HG03354 (cell line): Measurements from ENCODE around the gene CNTN4.

ENCODE experiments used
- ATAC-seq: cut with Tn5 transposase; IDR thresholded peaks from one replicate; pipeline ENCODE4 v1.9.1; 2021; ENCODE audit warnings: mild to moderate bottlenecking; ENCODE audit not compliant: unreplicated experiment, poor library complexity, severe bottlenecking

The CNTN4 gene

DNA sequence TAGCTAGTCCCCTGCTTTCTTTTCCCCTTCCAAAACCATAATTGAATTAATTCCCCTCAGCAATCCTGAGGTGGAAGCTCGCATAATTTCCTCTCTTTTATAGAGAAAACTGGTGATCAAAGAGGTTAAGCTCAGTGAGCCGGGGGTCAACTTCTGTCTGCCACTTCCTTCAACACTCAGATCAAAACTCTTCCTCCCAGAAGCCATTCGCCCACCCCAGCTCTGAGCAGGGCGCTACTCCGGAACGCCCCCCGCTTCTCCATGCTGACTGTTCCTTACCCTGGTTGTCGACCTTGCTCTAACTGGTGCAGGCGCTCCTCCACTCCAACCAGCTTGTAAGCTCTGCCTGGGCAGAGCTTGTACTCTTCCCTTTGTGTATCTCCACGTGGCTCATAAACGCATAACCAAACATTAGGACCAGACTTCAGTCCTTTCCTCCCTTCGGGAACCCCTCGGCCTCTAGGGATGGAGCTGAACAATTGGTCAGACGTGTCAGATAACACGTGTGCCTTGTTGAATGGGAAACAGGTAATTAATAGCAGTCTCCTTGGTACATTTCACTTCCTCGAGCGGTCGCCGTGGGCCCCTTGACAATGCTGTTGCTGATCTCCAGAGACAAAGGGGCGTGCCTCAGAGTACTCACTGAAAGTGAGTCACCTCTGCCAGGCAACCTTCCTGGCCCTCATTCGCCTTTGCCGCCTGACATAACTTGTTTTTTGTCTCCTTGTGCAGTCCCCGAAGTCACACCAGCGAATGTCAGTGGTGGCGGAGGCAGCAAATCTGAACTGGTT lies 939.7 kb downstream of the CNTN4 start:
- no peak for ATAC-seq

DNA sequence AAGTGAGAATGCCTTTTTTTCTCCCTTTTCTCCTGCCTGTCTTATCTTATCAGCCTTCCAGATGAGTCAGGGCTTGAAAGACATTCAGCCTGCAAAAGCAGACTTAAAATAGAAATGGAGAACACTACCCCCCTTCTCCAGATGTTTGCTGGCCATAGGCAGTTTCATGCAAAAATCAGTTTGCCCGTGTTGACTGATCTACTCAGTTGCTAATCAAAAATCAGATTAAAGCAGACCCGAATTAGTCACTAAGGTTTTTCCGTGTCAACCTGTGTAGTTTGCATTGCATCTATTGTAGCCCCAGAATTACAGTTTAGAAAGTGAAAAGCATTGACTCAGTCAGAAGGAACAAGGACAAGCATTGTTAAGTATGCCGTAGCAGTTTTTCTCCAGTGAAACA lies 955.3 kb downstream of the CNTN4 start:
- no peak for ATAC-seq

DNA sequence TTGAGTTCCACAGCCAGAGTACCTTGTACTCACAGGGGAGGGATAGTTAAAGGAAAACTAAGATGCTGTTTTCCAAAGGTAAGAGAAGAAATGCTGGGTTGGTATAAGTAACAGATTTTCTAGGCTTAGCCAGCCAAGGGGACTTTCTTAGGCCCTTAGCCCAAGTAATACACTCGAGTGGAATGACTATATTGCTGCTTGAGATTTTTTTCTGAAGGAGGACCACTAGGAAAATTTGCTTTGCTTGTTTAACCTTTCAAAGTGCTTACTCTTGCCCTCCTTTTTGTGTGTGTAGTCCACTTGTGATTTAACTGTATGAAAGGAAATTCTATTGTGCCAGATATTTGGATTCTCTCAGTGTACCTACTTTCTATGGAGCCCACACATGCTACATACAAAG lies 961.0 kb downstream of the CNTN4 start:
- ATAC-seq, result no peak

DNA sequence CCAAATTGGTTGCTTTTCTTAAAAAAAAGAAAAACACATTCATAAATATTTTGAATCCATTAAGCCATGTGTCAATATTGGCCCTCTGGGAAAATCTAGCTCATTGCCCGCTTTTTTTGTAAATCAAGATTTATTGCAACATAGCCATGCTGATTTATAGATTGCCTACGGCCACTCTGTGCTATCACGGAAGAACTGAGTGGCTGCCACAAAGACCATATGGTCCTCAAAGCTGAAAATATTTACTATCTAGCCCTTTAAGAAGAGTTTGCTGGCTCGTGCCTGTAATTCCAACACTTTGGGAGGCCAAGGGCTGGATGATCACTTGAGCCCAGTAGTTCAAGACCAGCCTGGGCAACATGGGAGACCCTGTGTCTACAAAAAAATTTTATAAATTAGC lies 965.6 kb downstream of the CNTN4 start:
- ATAC-seq, result no peak

DNA sequence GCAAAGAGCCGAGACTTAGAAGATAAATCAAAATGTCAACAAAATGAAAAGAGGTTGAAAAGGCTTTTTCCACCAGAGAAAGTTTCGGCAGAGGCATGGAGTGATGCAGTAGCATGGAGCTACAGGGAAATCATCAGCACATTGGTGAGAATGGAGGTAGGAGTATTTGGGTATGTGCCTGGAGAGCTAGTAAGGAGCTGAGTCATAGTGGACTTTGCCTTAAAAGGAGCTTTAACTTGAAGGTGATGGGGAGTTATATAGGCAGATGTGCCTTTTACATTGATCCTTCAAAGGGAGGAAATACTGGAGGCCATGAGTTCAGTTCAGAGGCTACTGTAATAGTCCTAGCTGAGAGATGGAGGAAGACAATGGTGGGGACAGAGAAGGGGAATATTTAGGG lies 967.2 kb downstream of the CNTN4 start:
- ATAC-seq, result no peak

DNA sequence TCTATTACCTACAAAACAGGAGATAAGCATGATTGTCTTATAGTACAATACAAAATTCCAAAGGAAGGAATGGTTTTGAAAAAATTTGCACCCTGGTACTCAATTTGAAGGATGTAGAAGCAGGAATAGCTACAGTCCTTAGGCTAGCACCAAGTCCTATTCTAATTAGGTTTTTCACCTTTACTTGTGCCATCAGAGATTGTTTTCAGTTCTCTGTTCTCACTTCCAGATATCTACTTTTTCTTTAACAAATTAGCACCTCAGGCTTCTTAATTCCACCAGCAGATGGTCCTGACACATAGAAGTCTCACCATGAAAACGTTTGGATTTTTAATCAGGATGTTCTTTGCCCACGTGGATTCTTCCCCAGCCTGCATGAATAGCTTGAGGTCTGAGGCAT lies 967.7 kb downstream of the CNTN4 start:
- ATAC-seq, result no peak

DNA sequence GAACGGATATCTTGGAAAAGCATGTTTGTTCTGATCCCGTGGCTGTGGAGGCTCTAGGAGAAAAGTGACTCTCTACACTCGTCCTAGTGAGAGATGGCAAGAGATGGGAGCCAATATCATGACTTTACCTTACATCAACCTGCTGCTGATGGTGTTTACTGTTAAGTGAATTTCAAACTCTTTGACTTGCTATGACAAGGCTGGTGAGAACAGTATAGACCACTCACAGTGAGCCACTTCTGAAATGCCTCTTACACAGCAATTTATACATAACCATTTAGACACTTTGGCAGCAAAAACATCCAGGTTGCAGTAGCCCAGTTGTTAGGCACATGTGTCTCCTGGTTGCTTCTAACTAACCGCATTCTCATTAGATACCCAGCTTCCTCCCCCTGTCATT lies 968.2 kb downstream of the CNTN4 start:
- ATAC-seq, result no peak

DNA sequence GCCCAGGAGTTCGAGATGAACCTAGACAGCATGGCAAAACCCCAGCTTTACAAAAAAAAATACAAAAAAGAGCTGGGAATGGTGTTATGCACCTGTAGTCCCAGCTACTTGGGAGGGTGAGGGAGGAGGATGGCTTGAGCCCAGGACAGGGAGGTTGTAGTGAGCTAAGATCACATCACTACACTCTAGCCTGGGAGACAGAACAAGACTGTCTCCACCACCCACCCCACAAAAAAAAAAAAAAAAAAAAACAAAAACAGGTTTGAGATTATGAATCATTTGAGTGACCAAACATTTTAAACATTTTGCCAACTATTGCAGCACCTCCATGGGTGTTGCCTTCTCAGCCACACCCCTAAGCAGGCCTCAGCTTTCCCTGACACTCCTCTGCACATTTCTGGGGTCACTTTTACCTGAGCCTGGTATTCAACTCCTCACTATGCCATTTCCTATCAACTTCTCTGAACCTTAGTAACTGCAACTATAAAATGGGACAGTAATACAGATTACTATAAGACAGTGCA lies 969.8 kb downstream of the CNTN4 start:
- no peak for ATAC-seq

DNA sequence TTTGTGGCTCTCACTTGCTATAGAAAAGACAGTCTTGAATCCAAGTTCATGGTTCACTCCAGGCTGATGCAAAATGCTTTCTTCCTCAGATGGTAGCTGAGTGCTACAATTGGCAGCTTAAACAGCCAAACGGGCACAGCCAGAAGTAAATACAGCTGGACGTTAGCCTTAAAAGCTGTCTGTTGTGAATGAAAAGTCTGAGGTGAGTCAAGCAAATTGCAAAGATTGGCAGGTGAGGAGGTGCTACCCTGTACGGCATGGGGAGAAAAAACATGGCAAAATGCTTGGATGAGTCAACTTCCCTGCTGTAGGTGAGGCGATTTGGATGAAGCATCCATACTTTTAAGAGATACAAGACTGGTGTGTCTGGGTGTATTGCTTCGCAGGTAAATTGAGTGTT lies 971.1 kb downstream of the CNTN4 start:
- ATAC-seq, result no peak

DNA sequence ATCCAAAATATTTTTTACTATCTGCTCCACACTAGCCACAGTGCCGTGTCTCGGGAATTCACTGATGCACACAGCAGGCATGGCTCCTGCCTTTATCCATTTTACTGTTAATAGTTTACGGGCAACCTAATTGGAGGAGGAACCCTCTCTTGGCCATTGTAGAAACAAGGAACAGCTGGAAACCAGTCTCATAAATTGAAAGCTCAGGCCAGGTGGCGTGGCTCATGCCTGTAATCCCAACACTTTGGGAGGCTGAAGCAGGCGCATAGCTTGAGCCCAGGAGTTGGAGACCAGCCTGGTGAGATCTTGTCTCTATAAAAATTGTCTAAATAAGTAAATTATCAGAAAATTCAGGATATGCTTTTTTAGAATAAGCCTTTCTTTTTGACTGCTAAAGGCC lies 972.5 kb downstream of the CNTN4 start:
- no peak for ATAC-seq

DNA sequence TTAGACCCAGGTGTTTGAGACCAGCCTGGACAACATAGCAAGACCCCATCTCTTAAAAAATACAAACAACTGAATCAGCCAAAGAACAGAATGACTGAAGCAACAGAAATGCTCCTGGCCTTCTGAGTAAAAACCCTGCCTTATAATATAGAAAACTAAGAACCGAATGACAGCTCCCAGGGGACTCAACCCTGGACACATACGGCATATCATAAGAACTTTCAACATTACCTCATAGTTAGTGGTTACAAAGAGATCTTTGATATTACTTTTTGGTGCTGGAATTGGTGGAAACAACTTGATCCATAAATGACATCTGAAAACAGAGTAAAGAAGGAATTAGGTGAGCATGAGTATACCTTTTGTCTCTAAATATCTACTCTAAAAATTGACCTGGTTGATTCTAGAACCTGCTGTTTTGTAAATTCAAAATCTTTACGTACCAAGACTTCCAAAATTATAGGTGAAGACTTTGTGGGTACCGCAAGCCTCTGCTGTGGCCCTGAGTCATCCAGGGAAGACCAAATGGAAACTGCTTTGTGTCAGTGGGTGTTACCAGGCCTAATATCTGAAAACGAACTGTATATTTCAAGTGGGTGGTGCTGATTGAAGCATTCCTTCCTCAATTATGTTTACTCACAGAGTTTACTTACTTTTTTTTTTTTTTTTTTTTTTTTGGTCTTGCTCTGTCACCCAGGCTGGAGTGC lies 976.0 kb downstream of the CNTN4 start:
- peak; percentile 74 for ATAC-seq

DNA sequence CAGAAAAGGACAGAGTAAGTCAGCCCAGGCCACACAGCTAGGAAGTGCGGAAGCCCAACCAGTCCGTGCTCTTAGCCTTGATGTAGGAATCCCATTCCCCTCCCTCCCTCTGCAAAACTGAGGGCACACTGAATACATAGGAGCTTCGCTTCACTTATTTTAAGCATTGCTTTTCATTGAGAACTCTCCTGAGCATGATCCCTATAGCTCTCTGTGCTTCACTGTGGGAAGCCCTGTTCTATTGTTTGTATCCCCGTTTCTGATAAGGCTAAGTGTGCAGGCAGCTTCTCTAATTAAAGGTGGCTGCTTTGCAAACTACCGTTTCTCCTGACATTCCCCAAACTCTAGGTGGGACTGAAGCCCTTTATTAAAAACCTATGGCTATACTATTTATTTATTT lies 981.6 kb downstream of the CNTN4 start:
- no peak for ATAC-seq

DNA sequence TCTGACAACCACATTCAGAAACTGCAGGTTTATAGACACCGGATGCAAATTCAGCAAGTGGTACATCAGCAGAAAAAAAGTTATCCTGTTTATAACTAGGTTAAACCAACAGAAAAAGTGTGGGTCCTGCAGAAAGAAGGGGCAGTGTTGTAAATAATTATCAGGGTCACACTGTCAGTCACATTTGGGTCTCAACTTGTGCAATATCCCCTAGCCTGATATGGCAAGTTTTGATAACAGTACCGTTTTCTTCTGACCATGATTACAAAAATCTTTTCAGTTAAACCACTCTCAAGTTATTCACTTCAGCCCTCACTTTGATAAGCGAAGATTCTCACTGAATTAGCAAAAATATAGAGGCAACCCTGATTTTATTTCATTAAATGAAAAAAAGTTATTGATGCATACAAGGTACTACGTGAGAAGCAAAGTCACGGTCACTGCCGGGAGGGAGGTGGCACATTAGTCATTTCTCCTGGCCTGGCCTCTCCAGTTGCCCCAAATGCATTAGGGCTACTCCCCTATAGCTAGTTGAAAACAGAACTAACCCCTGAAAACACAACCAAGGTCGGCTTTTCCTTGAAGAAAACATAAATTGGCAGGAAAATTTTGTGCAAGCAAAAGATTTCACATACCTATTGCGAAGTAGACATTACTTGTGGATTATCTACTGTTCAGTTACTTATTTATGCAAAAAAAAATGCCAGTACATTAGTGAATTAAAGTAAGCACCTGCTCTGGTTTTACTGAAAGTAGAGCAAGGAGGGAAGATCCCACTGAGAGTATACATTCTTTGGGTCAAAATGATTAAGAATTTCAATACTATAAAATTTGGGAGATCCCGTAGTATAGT lies 982.9 kb downstream of the CNTN4 start:
- peak; percentile 71 for ATAC-seq

DNA sequence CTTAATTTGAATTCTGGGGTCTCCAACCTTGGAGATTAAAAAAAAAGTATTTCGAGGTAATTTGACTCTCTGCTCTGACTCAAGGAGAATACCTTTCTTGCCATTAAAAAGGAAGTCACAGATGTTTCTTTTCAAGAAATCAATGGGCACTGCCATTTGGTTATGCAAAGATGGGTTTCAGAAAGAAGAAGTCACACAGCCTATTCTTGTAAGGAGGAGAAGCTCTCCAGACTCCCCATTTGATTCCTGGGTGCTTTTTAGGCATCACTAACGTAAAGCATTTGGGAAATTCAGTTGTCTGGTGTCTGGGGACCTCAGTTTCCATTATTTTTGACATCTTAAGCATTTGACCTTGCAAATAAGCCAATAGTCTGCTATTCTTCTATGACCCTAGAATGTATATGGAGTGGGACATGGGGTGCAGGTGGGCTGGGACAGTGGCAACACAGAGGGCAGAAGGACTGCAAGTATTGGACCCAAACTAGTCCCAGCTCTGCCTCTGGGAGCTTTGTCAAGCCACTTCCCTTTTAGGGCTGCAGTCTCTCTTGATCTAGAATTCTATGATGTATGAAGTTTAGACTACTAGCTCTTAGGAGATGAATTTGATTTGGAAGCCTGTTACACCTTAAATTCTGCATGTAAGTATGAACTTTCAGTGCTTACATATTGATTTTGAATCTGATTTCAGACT lies 983.7 kb downstream of the CNTN4 start:
- peak; percentile 86 for ATAC-seq

DNA sequence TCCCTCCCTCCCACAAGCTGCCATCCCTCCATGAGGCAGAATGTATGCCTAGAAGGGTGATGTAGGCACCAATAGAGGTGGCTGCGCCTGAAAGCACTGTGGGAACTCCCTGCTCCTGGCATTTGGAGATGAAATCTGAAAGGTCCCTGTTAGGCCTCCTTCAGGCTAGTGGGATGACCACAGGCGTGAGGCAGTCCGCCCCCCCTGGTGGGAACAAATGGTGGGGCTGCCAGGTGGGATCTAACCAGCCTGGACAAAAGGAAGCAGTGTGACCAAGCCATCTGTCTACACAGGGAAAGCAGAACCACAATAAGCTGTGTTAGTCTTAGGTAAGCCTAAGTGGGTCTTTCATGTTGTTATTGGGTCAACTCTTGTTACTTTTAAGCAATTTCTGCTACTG lies 986.2 kb downstream of the CNTN4 start:
- no peak for ATAC-seq

DNA sequence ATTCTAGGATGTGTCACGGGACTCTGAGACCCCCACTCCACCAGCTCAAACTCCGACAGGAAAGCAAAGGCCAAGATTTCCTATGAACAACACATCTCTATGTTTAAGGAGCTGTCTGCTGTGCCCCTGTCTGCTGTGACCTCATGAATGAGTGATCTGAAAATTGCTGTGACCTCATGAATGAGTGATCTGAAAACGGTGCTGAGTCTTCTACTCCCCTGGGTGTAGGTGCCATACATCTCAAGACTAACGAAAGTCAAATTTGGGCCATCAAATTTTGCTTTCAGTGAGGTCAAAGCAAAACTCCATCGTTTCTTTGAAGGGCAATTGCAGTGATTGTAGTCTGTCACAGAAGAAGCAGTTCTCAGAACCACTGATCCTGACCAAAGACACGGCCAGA lies 987.1 kb downstream of the CNTN4 start:
- ATAC-seq, result no peak

DNA sequence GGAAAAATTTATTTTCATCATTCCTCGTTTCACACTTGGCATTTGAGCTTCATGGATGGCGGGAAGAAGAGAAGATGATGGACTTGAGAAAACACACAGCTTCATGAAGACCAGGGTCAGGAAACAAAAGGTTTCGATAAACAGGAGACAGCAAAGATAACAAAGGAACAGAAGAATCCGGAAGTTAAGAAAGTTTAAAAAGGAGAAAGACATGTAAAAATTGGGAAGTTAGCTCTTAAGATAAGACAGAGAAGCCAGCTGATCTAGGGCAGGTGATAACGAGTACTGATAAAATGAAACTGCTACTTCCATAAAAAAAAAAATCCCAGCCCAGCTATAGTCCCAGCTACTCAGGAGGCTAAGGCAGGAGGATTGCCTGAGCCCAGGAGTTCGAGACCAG lies 987.6 kb downstream of the CNTN4 start:
- ATAC-seq, result no peak

DNA sequence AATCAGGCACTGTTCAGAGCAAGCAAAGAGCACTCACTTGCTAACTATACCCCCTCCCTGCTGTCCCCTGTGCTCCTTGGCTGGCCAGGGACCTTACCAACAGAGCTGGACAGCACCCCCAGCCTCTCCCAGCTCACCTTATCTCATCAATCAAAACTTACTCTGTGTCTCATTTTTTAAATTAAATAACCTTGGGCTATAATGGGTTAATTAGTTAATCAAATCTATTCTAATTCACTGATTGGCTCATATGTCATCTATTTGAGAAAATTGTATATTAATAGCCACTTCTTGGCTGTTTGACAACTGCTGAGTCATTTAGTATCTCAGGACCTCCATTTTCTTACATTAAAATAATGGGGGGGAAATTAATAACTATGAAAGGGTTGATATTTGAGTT lies 988.6 kb downstream of the CNTN4 start:
- ATAC-seq, result no peak

DNA sequence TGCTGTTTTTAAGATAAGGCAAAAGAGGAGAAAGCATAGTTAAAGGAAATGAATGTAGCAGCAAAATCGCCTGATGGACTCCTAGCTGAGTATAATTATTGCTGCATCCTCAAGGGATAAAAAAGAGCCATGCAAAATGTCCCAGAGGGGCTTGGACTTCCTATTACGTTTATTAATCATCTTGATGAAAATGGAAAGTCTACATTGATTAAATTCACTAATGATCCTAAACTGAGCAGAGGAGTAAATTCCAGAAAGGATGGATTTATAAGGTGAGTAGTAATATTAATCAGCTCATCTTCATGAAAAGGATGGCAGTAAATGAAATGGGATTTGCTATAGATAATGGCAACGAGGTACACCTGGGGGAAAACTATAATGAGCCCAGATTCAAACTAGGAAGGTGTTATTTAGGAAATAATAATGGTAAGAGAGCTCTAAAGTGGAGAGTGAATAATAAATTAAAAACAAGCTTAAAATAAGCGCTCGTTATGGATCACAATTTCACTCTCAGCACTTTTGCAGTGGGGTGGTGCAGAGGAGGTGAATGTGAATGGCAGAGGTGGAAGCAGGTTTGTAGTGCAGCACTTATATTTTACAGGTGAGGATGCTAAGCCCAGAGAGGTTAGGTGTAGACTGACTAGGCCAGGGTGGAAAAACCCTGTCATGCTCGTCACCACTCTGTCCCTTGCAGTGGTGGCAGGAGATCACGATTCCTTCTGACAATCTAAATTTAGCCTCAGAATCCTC lies 989.2 kb downstream of the CNTN4 start:
- ATAC-seq, result no peak
